ENCODE data around the gene ADNP2.
A peak's percentile ranks its signal among the peaks of the same experiment; 100 is the strongest.
"Not testable (repeated sequence)": the region's sequence is repeated elsewhere in the genome, so short reads cannot be mapped to it uniquely, and the experiment has no call there.

The ADNP2 gene

DNA sequence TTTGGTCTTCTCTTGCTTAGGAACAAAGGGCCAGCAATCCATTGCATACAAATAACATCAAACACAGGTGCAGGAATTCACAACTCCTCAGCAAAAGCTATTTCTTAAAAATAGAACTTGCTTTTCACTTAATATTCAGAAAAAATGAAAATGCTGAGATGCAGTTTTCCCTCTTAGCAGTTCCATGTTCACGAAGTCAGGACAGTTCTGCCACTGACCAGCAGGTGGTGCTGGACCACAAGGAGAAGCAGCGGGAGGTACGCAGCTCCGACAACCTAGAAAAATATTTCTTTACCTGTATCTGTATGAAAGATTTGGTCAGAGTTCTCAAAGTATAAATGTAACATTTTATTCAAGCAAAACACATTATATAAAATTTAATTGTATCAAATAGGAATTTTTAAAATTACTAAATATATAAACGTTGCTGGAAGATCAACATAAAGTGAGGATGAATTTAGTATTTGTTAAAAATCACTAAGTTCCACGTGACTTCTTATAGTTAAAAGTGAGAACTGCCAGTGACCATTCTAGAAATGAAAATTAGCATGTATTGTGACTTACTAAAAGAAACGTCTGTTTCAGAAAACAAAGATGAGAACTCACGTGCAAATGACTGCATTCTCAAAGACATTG, 48.8 kb downstream of the ADNP2 start:
- H3K27ac ChIP-seq, result no peak overlapping the region
- TF ChIP-seq, protein P1, sequence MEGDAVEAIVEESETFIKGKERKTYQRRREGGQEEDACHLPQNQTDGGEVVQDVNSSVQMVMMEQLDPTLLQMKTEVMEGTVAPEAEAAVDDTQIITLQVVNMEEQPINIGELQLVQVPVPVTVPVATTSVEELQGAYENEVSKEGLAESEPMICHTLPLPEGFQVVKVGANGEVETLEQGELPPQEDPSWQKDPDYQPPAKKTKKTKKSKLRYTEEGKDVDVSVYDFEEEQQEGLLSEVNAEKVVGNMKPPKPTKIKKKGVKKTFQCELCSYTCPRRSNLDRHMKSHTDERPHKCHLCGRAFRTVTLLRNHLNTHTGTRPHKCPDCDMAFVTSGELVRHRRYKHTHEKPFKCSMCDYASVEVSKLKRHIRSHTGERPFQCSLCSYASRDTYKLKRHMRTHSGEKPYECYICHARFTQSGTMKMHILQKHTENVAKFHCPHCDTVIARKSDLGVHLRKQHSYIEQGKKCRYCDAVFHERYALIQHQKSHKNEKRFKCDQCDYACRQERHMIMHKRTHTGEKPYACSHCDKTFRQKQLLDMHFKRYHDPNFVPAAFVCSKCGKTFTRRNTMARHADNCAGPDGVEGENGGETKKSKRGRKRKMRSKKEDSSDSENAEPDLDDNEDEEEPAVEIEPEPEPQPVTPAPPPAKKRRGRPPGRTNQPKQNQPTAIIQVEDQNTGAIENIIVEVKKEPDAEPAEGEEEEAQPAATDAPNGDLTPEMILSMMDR (conservative IDR thresholded peaks at IDR 0.05), result peak; percentile 94
- no peak for TF ChIP-seq ZFX (IDR thresholded peaks at IDR 0.05)

DNA sequence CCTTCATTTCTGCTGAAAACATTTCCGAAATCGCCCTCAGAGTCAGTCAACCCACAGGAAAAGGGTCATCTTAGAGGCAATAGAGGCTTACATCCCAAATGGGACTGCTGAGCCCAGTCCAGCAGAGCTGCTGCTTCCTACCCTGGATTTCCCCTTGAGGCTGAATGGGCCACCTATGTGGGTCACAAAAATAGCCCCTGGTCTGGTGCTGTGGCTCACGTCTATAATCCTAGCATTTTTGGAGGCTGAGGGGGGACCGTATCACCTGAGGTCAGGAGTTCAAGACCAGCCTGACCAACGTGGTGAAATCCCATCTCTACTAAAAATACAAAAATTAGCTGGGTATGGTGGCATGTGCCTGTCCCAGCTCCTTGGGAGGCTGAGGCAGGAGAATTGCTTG, 49.3 kb downstream of the ADNP2 start:
- no peak overlapping the region for H3K27ac ChIP-seq
- TF ChIP-seq, protein P1 (conservative IDR thresholded peaks at IDR 0.05), result no peak
- TF ChIP-seq ZFX (IDR thresholded peaks at IDR 0.05), result no peak

GRCh38 chr18:80159713-80160636, 50.9 kb downstream of the ADNP2 start:
- H3K27ac ChIP-seq, result no peak overlapping the region
- TF ChIP-seq, protein P1 (conservative IDR thresholded peaks at IDR 0.05), result no peak
- no peak for TF ChIP-seq ZFX (IDR thresholded peaks at IDR 0.05)

GRCh38 chr18:80161781-80162417, 52.8 kb downstream of the ADNP2 start:
- TF ChIP-seq ZFX (IDR thresholded peaks at IDR 0.05), result no peak
- TF ChIP-seq, protein P1 (conservative IDR thresholded peaks at IDR 0.05), result no peak
- no peak overlapping the region for H3K27ac ChIP-seq

DNA sequence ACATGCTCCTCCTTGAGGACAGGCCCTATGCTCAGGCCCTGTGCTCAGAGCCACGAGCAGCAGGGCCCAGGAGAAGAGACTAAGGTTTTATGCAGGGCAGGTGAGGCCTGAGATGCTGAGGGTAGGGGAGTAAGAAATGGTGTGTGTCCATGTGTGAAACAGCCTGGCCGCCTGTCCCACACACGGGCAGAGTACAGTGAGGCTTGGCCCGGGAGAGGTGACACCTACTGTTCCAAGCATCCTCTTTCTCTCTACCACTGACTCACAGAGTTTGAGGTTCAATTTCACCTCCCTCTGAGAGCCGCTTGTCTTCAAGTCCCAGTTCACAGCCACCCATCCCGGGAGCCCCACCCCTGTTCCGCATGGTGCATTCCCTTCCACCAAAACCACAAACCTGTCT, 54.1 kb downstream of the ADNP2 start:
- TF ChIP-seq, protein P1 (conservative IDR thresholded peaks at IDR 0.05), result no peak
- H3K27ac ChIP-seq, result no peak overlapping the region

DNA sequence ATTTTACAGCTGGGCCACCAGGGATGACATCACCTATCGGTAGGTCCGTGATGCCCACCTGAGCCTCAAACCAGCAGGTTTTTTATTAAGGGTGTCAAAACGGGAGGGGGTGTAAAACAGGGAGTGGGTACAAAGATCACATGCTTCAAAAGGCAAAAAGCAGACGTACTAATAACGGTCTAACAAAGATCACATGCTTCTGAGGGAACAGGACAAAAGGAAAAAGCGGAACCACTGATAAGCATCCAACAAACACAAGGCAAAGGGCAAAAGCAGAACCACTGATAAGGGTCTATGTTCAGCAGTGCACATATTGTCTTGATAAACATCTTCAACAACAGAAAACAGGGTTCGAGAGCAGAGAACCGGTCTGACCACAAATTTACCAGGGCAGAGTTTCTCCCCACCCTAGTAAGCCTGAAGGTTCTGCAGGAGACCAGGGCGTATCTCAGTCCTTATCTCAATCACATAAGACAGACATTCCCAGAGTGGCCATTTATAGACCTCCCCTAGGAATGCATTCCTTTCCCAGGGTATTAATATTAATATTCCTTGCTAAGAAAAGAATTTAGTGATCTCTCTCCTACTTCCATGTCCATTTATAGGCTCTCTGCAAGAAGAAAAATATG, 55.8 kb downstream of the ADNP2 start:
- not testable (repeated sequence) for H3K27ac ChIP-seq

DNA sequence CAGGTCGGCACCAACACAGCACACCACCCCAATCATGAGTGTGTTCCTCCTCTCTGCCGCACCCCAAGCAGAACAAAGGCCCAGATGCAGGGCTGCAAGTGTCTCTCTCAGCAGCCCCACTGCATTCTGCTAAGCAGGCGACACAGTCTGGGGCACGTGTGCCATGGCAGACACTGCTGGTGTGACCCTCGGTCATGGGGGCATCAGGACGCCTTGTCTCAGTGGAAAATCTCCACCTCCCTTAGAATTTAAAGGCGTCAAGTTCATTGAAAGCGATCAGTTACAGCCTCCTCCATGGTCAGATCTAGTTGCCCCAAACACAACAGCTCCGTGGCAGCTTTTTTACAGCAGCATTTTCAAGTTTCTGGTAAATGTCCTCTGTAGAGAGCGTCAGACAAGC, 57.2 kb downstream of the ADNP2 start:
- no peak overlapping the region for H3K27ac ChIP-seq
- TF ChIP-seq ZFX (IDR thresholded peaks at IDR 0.05), result no peak
- TF ChIP-seq, protein P1 (conservative IDR thresholded peaks at IDR 0.05), result no peak
